ENCODE results near the gene RIN3.

RIN3 gene

GRCh38 chr14:92641306-92641705 is 127.7 kb downstream of the RIN3 start:
- CTCF ChIA-PET, result no interaction called here
- POLR2A ChIA-PET, result no interaction called here
- DNase-seq (ENCODE audit: extremely low spot score), result no peak

GRCh38 chr14:92644171-92644969 is 130.8 kb downstream of the RIN3 start:
- no peak for TF ChIP-seq SP1 (IDR thresholded peaks at IDR 0.05)
- no peak for TF ChIP-seq L3MBTL2 (conservative IDR thresholded peaks at IDR 0.05)
- no peak for DNase-seq (ENCODE audit: extremely low spot score)
- ChIA-PET CTCF (no interaction called here), POLR2A (no interaction called here)

More at GRCh38 chr14:92641306-92641705, 127.7 kb downstream of the RIN3 start:
- TF ChIP-seq BHLHE40 (IDR thresholded peaks at IDR 0.05; ENCODE audit: borderline replicate concordance) (no peak), CTBP1 (IDR thresholded peaks at IDR 0.05; ENCODE audit: borderline replicate concordance) (no peak), ZNF384 (IDR thresholded peaks at IDR 0.05) (no peak), LEF1 (IDR thresholded peaks at IDR 0.05; ENCODE audit: borderline replicate concordance) (no peak), NFRKB (IDR thresholded peaks at IDR 0.05) (no peak), FOXK2 (IDR thresholded peaks at IDR 0.05) (no peak), HDGF (IDR thresholded peaks at IDR 0.05; ENCODE audit: borderline replicate concordance) (no peak)

GRCh38 chr14:92644970-92645515 is 131.5 kb downstream of the RIN3 start:
- DNase-seq (ENCODE audit: extremely low spot score), result no peak
- CTCF ChIA-PET, result no interaction called here
- POLR2A ChIA-PET, result no interaction called here
- no peak for TF ChIP-seq FOXK2 (IDR thresholded peaks at IDR 0.05)
- TF ChIP-seq NFRKB (IDR thresholded peaks at IDR 0.05), result no peak
- TF ChIP-seq ZNF384 (IDR thresholded peaks at IDR 0.05), result no peak

GRCh38 chr14:92645841-92646478 is 132.4 kb downstream of the RIN3 start:
- CTCF ChIA-PET, result no interaction called here
- POLR2A ChIA-PET, result no interaction called here
- no peak for DNase-seq (ENCODE audit: extremely low spot score)
- TF ChIP-seq FOXA1 (IDR thresholded peaks at IDR 0.05) (no peak), CTBP1 (IDR thresholded peaks at IDR 0.05; ENCODE audit: borderline replicate concordance) (no peak), BHLHE40 (IDR thresholded peaks at IDR 0.05; ENCODE audit: borderline replicate concordance) (no peak), TARDBP (IDR thresholded peaks at IDR 0.05) (no peak), NFRKB (IDR thresholded peaks at IDR 0.05) (no peak), ARNT (IDR thresholded peaks at IDR 0.05) (no peak), ZNF384 (IDR thresholded peaks at IDR 0.05) (no peak), FOXK2 (IDR thresholded peaks at IDR 0.05) (no peak), HDGF (IDR thresholded peaks at IDR 0.05; ENCODE audit: borderline replicate concordance) (no peak), PKNOX1 (IDR thresholded peaks at IDR 0.05) (no peak), SP1 (IDR thresholded peaks at IDR 0.05) (no peak), FOXM1 (IDR thresholded peaks at IDR 0.05; ENCODE audit: borderline replicate concordance) (no peak), SUZ12 (IDR thresholded peaks at IDR 0.05) (no peak), LEF1 (IDR thresholded peaks at IDR 0.05; ENCODE audit: borderline replicate concordance) (no peak), L3MBTL2 (conservative IDR thresholded peaks at IDR 0.05) (no peak), ELF4 (IDR thresholded peaks at IDR 0.05) (no peak)

- no peak for DNase-seq (ENCODE audit: extremely low spot score)
- no peak for TF ChIP-seq L3MBTL2 (conservative IDR thresholded peaks at IDR 0.05)
- no peak for TF ChIP-seq NFRKB (IDR thresholded peaks at IDR 0.05)
- TF ChIP-seq FOXM1 (IDR thresholded peaks at IDR 0.05; ENCODE audit: borderline replicate concordance), result no peak
- no peak for TF ChIP-seq ARNT (IDR thresholded peaks at IDR 0.05)
- TF ChIP-seq FOXK2 (IDR thresholded peaks at IDR 0.05), result no peak
- TF ChIP-seq TARDBP (IDR thresholded peaks at IDR 0.05), result no peak
- no peak for TF ChIP-seq LEF1 (IDR thresholded peaks at IDR 0.05; ENCODE audit: borderline replicate concordance)
- ChIA-PET POLR2A (no interaction called here), CTCF (no interaction called here)
These were observed 133.6 kb downstream of the RIN3 start for GRCh38 chr14:92646952-92647796.

GRCh38 chr14:92647797-92648279 is 134.3 kb downstream of the RIN3 start:
- ChIA-PET CTCF (no interaction called here), POLR2A (no interaction called here)
- no peak for DNase-seq (ENCODE audit: extremely low spot score)
- TF ChIP-seq CTBP1 (IDR thresholded peaks at IDR 0.05; ENCODE audit: borderline replicate concordance) (no peak), ELF4 (IDR thresholded peaks at IDR 0.05) (no peak), L3MBTL2 (conservative IDR thresholded peaks at IDR 0.05) (no peak), BHLHE40 (IDR thresholded peaks at IDR 0.05; ENCODE audit: borderline replicate concordance) (no peak), PKNOX1 (IDR thresholded peaks at IDR 0.05) (no peak), LEF1 (IDR thresholded peaks at IDR 0.05; ENCODE audit: borderline replicate concordance) (no peak), ARNT (IDR thresholded peaks at IDR 0.05) (no peak), FOXM1 (IDR thresholded peaks at IDR 0.05; ENCODE audit: borderline replicate concordance) (no peak), TARDBP (IDR thresholded peaks at IDR 0.05) (no peak), SP1 (IDR thresholded peaks at IDR 0.05) (no peak), NFRKB (IDR thresholded peaks at IDR 0.05) (no peak), ZNF384 (IDR thresholded peaks at IDR 0.05) (no peak), FOXK2 (IDR thresholded peaks at IDR 0.05) (no peak), SUZ12 (IDR thresholded peaks at IDR 0.05) (no peak), FOXA1 (IDR thresholded peaks at IDR 0.05) (no peak), HDGF (IDR thresholded peaks at IDR 0.05; ENCODE audit: borderline replicate concordance) (no peak)
